HEK293T (cell line): ENCODE results near the gene SLC39A6.
"Not testable (repeated sequence)": the region's sequence is repeated elsewhere in the genome, so short reads cannot be mapped to it uniquely, and the experiment has no call there.

Experiments
- CTCF ChIA-PET: fragments of 350-600 bp; formaldehyde crosslinking; extraction: SDS; loops from one replicate; lab custom pipeline; 2021; ENCODE audit warnings: antibody characterized with exemption, inconsistent platforms; lab: Yijun Ruan, JAX
- POLR2A ChIA-PET: fragments of 350-600 bp; formaldehyde crosslinking; extraction: SDS; loops from one replicate; lab custom pipeline; 2020; ENCODE audit warnings: antibody characterized with exemption, inconsistent platforms; lab: Yijun Ruan, JAX
- DNase-seq: peaks from one replicate; pipeline ENCODE4 v3.0.0; 2012; ENCODE audit warnings: mixed read lengths; ENCODE audit errors: extremely low spot score
- ARNT ChIP-seq: fragments of 450-650 bp; IDR thresholded peaks from 2 replicates; pipeline ENCODE4 v1.6.1; 2017; ENCODE audit warnings: mild to moderate bottlenecking
- BHLHE40 ChIP-seq: fragments of 450-650 bp; IDR thresholded peaks from 2 replicates; pipeline ENCODE4 v1.6.1; 2016; ENCODE audit warnings: mild to moderate bottlenecking, moderate library complexity, borderline replicate concordance
- CTBP1 ChIP-seq: fragments of 450-650 bp; IDR thresholded peaks from 2 replicates; pipeline ENCODE4 v1.6.1; 2016; ENCODE audit warnings: borderline replicate concordance
- ELF4 ChIP-seq: fragments of 450-650 bp; IDR thresholded peaks from 2 replicates; pipeline ENCODE4 v1.6.1; 2017; ENCODE audit warnings: antibody characterized with exemption
- FOXA1 ChIP-seq: fragments of 450-650 bp; IDR thresholded peaks from 2 replicates; pipeline ENCODE4 v1.6.1; 2016; ENCODE audit warnings: mild to moderate bottlenecking
- FOXK2 ChIP-seq: fragments of 450-650 bp; IDR thresholded peaks from 2 replicates; pipeline ENCODE4 v1.6.1; 2016; ENCODE audit warnings: mild to moderate bottlenecking
- FOXM1 ChIP-seq: fragments of 450-650 bp; IDR thresholded peaks from 2 replicates; pipeline ENCODE4 v1.6.1; 2017; ENCODE audit warnings: mild to moderate bottlenecking, borderline replicate concordance
- HDGF ChIP-seq: fragments of 450-650 bp; IDR thresholded peaks from 2 replicates; pipeline ENCODE4 v1.6.1; 2017; ENCODE audit warnings: antibody characterized with exemption, borderline replicate concordance
- L3MBTL2 ChIP-seq: fragments of 450-650 bp; conservative IDR thresholded peaks from 2 replicates; pipeline ENCODE4 v1.6.1; 2016; ENCODE audit warnings: mild to moderate bottlenecking
- LEF1 ChIP-seq: fragments of 450-650 bp; IDR thresholded peaks from 2 replicates; pipeline ENCODE4 v1.6.1; 2017; ENCODE audit warnings: mild to moderate bottlenecking, borderline replicate concordance
- NFRKB ChIP-seq: fragments of 450-650 bp; IDR thresholded peaks from 2 replicates; pipeline ENCODE4 v1.6.1; 2016; ENCODE audit warnings: mild to moderate bottlenecking, moderate library complexity
- PKNOX1 ChIP-seq: fragments of 450-650 bp; IDR thresholded peaks from 2 replicates; pipeline ENCODE4 v1.6.1; 2016
- SP1 ChIP-seq: fragments of 450-650 bp; IDR thresholded peaks from 2 replicates; pipeline ENCODE4 v1.6.1; 2017
- SUZ12 ChIP-seq: fragments of 450-650 bp; IDR thresholded peaks from 2 replicates; pipeline ENCODE4 v1.6.1; 2016; ENCODE audit warnings: mild to moderate bottlenecking
- TARDBP ChIP-seq: fragments of 450-650 bp; IDR thresholded peaks from 2 replicates; pipeline ENCODE4 v1.6.1; 2016
- ZNF384 ChIP-seq: fragments of 450-650 bp; IDR thresholded peaks from 2 replicates; pipeline ENCODE4 v1.6.1; 2016

The SLC39A6 gene

DNA sequence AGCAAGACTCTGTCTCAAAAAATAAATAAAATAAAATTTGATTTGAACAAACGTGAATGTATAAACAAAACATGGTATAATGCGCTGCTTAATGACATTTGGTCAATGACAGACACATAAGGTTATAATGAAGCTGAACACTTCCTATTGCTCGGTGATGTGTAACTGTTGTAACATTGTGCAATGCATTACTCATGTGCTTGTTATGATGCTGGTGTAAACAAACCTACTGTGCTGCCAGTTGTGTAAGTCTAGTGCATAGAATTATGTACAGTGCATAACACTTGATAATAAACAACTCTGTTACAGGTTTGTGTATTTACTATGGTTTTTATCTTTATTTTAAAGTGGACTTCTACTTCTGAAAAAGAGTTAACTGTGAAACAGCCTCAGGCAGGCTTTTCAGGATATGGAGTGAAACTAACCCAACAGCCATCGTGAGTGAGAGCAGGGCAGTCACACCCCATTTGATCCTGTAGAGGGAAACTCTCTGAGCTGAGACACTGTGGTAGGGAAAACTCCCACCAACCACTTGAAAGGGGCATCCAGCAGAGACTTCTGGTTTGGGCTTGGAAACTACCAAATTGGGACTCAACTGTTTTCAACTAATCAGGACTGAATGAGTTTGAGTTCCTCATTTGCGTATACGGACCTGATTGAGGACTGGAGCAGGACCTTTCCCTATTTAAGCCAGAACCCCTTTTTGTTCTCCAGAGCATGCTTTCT, 53.1 kb downstream of the SLC39A6 start:
- CTCF ChIA-PET, result interaction anchor here (1.0 kb wide), 1 partner anchor 11 kb away, joined by 3 read pairs; no protein-coding TSS in a partner anchor
- TF ChIP-seq FOXA1 (no peak), SP1 (no peak), PKNOX1 (no peak), FOXM1 (no peak), BHLHE40 (no peak), ELF4 (no peak), L3MBTL2 (no peak), NFRKB (no peak), SUZ12 (no peak), CTBP1 (no peak), ZNF384 (no peak), HDGF (no peak)
- no peak for DNase-seq
- POLR2A ChIA-PET, result interaction anchor here (0.6 kb wide), 1 partner anchor 35 kb away, joined by 3 read pairs; no protein-coding TSS in a partner anchor

DNA sequence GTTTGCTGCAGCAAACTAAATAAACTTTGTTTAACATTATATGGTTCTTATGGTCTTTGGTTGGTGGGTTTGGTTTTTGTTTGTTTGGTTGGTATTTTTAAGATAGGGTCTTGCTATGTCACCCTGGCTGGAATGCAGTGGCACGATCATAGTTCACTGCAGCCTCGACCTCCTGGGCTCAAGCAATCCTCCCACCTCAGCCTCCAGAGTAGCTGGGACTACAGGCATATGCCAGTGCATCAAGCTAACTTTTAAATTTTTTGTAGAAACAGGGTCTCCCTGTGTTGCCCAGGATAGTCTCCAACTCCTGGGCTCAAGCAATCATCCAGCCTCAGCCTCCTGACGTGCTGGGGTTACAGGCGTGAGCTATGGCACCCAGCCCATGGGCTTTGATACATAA, 54.7 kb downstream of the SLC39A6 start:
- ChIA-PET CTCF (no interaction called here), POLR2A (interaction anchor here (1.0 kb wide), 1 partner anchor 54 kb away, joined by 3 read pairs; no protein-coding TSS in a partner anchor)
- no peak for TF ChIP-seq BHLHE40
- no peak for TF ChIP-seq ZNF384
- TF ChIP-seq SP1, result no peak
- TF ChIP-seq FOXM1, result no peak
- no peak for TF ChIP-seq NFRKB
- no peak for TF ChIP-seq L3MBTL2
- no peak for DNase-seq

GRCh38 chr18:36073676-36074075, 55.5 kb downstream of the SLC39A6 start:
- POLR2A ChIA-PET, result interaction anchor here (1.0 kb wide), 1 partner anchor 55 kb away, joined by 3 read pairs; no protein-coding TSS in a partner anchor
- no peak for DNase-seq
- no peak for TF ChIP-seq CTBP1
- 0 out of 2 replicates have a peak, but pooled peaks have one; percentile 4 for TF ChIP-seq PKNOX1
- CTCF ChIA-PET, result interaction anchor here (0.6 kb wide), 1 partner anchor 264 kb away, joined by 5 read pairs; no protein-coding TSS in a partner anchor

DNA sequence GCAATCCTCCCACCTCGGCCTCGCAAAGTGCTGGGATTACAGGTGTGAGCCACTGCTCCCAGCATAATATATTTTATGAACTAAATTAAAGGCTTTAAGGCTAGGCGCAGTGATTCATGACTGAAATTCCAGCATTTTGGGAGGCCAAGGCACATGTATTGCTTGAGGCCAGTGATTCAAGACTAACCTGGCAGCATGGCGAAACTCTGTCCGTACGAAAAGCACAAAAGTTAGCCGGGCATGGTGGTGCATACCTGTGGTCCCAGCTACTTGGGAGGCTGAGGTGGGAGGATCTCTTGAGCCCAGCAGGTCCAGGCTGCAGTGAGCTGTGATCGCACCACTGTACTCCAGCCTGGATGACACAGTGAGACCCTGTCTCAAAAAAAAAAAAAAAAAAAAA, 56.7 kb downstream of the SLC39A6 start:
- DNase-seq, POLR2A ChIA-PET, CTCF ChIA-PET: not testable (repeated sequence)

DNA sequence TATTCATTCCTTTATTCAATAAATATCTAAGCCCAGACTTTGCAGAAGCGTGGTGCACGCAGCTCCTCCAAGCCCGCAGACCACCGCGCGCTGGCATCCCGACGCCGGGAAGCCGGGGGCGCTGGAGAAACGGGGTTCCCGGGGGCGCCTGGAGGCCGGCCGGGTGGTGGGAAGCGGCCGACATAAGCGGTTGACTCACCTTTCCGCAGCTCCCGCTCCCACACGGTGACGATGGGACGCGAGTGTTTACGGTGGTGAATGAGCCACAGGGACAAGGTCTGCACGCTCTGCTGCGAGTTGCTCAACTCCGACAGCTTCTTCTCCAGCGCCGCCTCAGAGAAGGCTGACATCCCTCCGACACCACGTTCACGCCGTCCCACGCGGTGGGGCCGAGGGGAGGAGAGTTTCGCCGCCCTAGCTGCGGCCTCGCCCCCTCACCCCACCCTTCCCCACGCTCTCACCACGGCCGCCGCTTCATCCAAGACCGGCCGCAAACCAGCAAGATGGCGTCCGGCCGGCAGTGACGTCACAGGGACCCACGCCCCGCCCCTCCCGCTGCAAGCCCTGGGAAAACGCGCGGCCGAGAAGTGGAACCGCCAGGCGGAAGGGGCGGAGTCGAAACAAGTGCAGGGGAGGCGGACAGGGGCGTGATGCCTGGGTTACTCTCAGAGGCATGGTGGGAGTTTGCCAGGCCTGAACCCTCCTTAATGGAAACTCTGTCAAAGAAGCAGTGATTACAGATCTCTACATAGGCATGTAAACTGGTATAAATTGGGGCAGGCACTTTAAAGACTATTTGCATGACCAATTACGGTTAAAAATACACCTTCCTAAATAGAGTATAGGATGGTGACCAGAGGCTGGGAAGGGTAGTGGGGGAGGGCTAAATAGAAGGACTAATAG, 61.8 kb downstream of the SLC39A6 start, which contains the start of gene RPRD1A:
Gene RPRD1A (minus strand): TSS at position 505 of the 903 bp plus-strand sequence. CDS start 155 bp downstream, at position 350.
- peak; percentile 100 for DNase-seq
- peak; percentile 97 for TF ChIP-seq HDGF
- no peak; the same call in 1 of the 2 replicates for TF ChIP-seq L3MBTL2
- no peak for TF ChIP-seq SP1
- TF ChIP-seq FOXK2, result no peak
- TF ChIP-seq LEF1, result no peak
- no peak for TF ChIP-seq BHLHE40
- peak; percentile 90 for TF ChIP-seq TARDBP
- TF ChIP-seq SUZ12, result no peak
- no peak for TF ChIP-seq FOXM1
- no peak for TF ChIP-seq CTBP1
- CTCF ChIA-PET, result interaction anchor here (1.3 kb wide), 1 partner anchor 28 kb away, joined by 4 read pairs; no protein-coding TSS in a partner anchor
- POLR2A ChIA-PET, result interaction anchor here (0.7 to 1.5 kb wide), 10 partner anchors 10 to 118 kb away, joined by 3 to 8 read pairs (median 4); partner anchors contain the start of genes ELP2 and SLC39A6

- ChIA-PET POLR2A (interaction anchor here (0.7 to 1.5 kb wide), 10 partner anchors 9 to 119 kb away, joined by 3 to 8 read pairs (median 4); partner anchors contain the start of genes ELP2 and SLC39A6), CTCF (no interaction called here)
- peak; percentile 35 for DNase-seq
- TF ChIP-seq ARNT (no peak), NFRKB (no peak), FOXM1 (no peak), LEF1 (no peak), HDGF (no peak), TARDBP (no peak), FOXK2 (no peak), ELF4 (no peak), ZNF384 (no peak), SP1 (no peak), PKNOX1 (no peak)
Observed at GRCh38 chr18:36066686-36067054, 62.5 kb downstream of the SLC39A6 start.
